Tongue (tissue), 2 donors: ENCODE results near the gene COX7A2. TPM values are rescaled to one million over a fixed set of nuclear protein-coding genes. Genes with fewer than 3 reads are reported as not detected.
A peak's percentile ranks its signal among the peaks of the same experiment; 100 is the strongest.

Experiments
- DNase-seq: peaks from one replicate; pipeline ENCODE4 v3.0.0-alpha.2; 2015
- total RNA-seq: library from RNA; depleted of rRNA; stranded (reverse); fragments of >200 nt; gene quantifications from one replicate; pipeline ENCODE4 v1.2.3, GENCODE V29; 2014

The COX7A2 gene
- total RNA-seq, 1 donor from 2014 or later: 111 TPM

DNA sequence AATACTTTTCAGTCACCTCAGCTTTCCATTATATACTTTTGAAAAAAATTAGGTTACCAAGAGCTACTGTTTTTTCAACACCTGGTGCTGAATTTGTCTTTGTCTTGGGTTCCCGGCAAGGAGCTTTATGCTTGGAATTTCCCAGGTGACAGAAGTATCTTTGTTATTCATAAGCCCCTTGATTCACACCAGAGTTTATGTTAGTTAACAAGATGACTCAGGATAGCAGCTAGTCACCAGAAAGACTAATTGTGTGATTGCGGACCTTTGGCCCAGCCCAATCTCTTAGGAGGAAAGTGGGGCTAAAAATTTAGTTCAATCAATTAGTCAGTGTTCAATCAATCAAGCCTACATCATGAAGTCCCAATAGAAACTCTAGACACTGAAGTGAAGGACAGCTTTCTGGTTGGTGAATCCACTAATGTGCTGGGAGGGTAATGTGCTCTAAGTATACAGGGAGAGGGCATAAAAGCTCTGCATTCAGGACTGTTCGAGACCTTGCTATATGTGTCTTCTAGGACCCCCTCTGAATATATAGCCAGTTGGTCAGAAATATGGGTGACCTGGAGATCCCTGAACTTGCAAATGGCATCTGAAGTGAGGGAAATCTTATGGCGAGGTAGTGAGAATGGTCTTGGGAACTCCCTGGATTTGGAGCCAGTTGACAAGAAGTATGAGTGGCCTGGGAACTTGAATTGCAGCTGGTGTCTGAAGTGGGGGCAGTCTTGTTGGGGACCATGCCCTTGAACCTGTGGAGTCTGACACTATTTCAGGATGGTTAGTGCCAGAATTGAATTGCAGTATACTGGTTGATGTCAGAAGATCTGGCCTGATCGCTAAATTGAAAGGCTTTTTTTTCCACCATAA, 24.8 kb upstream of the COX7A2 start:
- DNase-seq: no peak

DNA sequence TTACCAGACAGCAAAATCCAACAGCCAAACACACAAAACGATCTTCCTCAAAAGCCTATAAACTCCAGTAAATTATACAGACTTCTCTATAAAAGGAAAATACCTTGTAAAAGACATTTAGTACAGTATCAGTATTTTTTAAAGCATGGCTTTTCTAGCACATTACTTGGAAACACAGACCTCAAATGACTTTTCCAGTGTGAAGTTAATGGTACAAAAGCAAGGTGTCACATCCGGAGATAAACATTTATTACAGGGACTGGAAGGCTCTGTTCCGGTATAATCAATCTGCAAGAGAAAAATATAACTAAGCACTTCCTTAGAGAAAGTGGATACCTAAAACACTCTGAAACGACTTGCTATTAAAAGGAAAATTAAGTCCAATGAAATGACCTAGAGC, 23.9 kb upstream of the COX7A2 start:
- DNase-seq: no peak

DNA sequence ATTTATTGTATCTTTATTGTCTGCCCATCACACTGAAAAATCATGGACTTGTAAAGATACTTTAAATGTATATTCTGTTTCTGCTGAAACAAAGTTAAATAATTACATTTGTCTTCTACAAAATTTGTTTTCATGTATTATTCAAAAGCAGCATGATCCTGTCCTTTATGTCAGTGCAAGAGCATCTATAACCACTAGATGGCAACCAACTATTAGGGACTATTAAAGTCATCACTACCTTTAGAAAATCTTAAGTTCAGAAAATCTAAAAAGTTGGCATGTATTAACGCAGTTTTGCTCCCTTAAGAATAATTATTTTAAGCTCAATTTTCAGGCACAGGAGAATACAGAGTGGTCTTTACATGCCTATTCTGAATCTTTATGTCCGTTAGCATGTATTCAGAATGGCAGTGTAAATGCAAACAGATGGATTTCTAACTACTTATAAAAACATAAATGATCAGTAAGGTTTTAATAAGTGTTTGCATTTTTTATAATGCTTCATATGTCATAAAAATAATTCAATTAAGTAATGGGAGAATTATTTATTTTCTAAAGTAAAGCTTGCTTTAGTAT, 23.2 kb upstream of the COX7A2 start:
- DNase-seq: peak; percentile 63

DNA sequence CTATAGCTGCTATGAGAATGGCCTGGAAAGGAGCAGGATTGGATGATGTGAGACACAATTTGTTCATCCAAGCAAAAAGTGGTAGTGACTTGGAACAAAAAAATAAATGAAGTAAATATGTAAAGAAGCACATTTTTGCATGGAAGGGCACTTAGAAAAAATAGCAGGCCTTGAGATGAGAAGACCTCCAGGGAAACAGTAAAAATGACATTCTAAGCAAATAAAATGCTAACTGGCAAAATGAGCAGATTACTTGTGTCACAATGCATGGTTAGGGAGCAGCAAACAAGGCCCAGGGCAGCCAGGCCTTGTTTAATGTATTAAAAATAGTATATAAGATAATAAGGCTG, 19.8 kb upstream of the COX7A2 start:
- no peak for DNase-seq

DNA sequence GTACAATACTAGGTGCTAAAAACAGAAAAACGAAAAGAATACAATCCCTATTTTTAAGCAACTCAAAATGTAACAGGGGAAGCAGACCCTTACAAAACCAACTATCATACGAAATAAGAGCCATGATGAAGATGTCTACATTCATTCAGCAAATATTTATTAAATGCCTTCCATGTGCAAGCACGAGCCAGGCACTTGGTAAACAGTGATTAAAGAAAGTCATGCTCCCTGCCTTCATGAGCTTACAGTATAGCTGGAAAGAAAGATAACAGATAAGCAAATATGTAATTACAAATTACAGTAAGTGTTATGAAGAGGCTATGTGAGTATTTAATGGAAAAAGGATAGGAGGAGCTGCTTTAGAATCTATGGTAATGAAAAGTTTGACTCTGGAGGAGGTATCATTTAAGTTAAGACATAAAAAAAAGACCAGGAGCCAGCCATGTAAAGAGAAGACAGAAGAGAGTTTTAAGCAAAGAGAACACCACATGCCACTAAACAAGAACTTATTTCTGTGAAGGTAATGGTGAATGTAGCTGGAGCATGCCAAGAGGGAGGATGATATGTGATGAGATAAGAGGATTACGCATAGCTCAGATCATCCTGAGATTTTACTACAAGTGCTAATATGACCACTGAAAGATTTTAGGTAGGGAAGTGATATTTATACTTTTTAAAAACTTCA, 19.3 kb upstream of the COX7A2 start:
- DNase-seq: no peak

DNA sequence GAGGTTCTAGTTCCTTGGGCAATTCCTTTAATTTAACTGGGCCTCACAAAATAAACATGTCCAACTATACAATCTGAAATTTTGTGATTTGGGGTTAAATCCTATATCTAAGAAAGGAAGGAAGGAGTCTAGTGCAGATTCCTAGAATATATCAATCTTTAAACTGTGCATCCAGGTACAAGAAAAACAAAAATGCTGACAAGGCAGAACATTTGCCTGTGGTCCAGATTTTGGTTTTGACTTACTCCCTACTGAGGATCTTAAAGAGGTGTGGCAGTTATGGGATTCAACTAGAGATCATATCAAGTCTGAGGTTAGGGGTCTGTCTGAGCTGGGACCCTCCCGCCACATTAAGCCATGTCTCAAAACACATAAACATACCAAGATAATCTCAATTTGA, 17.7 kb upstream of the COX7A2 start:
- DNase-seq: no peak

DNA sequence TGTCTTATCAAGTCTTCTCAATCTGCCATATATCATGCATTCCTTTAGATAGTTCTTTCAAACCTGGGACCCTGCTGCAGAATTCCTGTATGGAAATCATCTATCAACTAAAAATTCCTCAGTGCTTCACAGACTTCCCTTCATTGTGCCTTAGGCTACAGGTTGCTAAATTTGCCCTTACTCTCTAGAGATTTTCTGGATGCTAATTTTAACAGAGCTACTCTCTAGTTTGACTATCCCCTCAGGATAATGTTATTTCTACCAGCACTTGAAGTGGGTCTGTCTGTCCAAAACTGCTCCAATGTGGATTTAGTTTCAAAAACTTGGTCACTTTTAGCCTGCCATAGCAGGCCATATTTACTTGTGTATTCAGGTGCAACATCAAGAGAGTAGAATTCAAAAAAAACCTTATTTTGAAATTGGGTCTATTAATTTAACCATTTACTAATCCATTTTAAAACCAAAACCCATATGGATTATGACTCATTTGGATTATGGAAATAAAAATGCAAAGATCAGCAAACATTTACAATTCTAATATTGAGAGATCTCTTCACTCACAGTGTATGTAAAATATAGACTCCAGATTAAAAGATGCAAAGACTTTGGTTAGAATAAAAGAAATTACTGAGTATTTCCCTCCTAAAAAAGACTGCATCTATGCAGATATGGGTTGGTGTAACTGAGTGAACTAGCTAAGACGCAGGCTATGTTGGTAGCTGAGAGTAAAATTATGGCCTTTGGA, 13.9 kb upstream of the COX7A2 start:
- DNase-seq: no peak

DNA sequence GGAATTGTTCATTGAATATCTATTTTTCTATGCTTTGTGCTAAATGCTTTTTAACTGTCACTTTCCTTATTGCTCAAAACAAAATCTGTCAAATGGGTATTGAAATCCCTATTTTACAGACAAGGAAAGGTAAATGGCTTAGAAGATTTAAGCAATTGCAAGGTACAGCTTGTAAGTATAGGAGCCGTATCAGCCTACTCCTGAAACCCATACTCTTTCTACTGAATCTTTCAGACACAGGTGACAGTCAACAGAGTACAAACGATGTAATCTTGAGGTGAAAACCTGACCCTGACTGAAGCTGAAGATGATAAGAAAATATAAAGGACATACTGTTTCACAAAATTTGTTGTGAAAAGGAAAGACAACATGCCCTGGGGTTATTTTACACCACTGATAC, 7.0 kb upstream of the COX7A2 start:
- DNase-seq: no peak

DNA sequence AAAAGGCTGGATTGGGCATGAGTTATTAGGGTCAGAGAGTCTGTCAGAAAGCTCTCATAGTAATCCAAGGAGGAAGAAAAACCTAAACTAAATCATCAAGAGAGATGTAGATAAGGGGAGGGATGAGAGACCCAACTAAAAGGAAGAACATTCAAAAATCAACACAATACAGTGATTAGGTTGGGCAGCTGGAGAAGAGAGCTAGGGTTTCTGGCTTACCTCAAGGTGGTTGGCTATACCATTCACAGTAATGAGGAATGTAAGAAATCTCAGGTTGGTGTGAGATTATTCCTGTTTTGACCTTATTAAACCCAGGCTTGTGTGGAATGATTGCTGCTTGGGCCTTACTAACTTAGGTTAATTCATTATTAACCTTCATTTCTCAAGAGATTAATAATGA, 6.2 kb upstream of the COX7A2 start:
- DNase-seq: no peak

DNA sequence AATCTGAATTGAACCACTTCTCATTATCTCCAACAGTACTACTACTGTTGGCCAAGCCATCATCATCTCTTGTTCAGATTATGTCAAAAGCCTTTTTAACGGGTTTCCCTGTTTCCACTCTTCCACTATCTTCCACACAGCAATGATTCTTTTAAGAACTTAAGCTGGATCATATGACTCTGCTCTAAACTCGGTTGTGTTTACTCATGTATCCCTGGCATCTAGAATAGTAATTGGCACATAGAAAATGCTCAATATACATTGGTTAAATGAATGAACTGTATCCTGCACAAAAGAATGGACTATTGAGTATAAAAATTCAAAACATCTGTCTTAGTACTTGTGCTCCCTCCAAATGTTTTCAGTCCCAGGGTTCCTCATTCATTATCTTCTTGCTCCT, 2.8 kb upstream of the COX7A2 start:
- DNase-seq: no peak

DNA sequence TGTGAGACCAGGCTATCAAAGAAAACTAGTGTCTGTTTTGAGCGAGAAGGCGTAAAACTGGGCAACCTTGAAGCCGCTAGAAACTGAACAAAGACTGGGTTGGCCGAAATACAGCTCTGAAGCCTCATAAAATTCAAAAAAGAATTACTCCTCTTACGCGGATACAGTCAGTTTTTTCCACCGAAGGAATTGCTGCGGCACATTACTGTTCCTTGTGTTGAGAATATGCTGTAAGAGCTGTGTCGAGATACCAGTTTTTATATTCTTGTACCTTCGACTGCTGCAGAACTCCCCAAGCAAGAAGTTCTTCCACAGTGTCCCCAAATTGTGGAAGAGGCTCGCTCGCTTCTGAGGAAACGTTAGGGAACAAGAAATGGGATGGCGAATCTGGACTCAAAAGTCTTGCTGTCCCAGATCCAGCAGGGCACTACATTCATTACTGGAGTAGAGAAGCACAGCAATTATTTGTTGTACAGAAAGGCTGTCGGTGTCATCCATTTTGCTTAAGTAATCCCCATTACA, 523 bp upstream of the COX7A2 start:
- no peak for DNase-seq

DNA sequence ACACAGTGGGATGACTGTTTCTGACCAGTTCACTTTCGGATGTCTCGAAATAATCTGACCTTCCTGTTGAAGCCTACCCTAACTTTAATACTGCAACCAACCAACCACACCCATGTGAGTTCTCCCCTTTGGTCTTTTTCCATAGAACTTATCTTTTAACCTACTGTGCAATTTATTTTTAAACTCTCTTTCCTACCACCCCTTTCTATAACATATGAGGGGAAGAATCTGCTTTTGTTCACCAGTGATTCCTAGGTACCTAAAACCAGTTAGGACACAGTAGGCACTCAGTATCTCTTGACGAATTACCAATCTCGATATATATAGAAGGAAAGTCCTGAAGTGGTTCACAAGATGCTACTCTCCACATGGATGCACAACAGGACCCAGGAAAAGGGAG, 7.0 kb downstream of the COX7A2 start:
- DNase-seq: no peak

DNA sequence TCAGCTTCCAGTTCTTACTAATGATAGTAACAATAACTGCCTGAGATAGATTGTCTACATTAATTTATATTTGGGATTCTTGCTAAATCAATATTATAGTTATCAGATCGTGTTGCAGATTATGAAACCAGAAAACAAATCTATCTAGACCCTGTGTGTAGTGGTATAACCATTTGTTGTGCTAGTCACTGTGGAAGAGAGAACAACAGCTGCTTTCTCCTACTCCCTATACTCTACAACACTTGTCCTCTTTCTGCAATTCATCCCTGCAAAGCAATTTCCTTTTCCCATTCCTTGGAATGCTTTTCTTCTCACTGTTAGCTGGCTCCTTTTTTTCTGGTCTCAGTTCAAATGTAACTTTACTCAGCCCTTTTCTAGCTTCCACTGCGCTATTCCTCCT, 8.3 kb downstream of the COX7A2 start:
- peak; percentile 24 for DNase-seq

DNA sequence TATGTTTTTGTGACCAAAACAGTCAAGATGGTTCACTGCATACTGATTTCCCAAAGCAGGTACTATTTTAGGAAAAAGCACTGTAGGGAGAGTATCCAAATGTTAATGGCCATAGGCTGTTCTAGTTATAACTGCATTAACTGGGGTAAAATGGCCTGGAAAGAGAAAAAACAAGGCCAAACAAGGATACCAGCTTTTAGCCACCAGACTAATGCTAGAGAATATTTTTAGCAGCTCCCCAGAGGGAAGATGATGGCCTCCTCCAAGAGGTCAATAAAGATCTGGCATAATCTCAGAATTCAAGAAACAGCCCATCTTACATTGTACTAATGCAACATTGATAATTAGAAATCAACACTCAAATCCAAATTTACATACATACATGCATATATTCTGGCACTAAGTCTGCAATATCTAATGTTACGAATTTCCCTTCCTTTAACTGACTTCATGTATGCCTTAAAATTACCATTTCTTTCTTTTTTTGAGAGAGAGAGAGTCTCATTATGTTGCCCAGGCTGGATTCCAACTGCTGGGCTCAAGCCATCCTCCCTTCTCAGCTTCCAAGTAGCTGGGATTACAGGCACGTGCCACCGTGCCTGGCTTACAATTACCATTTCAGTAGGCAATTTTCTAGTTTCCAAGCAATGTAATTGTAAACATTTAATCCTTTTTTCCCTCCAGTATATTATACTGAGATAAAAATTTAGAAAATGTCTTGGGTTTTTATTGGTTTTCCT, 9.3 kb downstream of the COX7A2 start:
- peak; percentile 77 for DNase-seq

DNA sequence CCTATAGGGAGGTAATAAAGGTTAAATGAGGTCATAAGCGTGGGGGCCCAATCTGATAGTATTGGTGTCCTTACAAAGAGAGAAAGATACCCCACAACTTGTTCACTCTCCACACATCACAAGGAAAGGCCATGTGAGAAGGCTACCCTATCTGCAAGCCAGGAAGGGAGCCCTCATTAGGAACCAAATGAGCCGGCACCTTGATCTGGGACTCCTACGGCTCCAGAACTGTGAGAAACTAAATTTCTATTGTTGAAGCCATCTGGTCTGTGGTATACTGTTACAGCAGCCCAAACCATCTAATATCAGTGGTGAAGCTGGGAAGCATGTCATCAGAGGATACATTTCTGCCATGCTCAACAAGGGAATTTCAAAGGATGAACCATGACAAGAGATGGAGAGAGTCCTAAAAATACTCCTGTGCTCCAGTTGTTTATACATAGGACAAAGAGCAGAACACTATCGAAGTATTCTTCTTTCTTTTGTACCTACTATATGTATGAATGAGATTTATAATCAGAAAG, 10.4 kb downstream of the COX7A2 start:
- DNase-seq: peak; percentile 47

DNA sequence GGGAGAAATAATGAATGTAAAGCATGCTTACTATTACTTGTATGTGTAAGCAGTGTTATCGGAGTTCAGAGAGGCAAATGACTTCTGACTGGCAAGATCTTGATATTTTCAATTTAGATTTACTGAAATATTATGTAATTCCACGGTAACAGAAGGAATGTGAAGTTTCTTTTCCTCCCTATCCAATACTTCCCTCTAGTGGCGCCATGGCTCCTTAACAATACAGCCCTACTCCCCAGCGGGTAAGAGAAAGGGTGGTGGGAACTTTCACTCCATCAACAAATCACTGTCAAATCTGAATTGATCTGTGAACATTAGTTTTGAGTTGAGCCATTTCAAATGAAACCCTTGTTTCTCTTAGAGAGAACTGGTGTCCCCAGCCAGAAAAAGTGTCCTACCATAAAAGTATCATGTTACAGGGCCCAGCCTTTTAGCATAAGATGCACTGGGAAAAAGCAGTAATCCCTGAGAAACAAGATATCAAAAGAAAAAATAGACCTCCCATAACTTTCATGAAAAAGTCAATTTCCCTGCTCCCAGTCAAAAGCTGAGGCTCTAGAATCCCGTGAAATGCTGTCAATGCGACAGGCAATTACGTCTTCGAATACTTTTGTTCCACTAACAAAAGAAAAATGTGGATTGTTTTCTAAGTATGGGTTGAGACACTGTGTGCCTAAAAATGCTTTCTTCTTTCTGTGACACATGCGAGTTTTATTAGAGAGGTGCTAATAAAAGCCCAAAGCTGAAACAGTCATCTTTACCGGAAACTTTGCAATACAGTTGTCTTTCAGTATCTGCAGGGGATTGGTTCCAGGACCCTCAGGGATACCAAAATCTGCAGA, 12.9 kb downstream of the COX7A2 start:
- peak; percentile 44 for DNase-seq

DNA sequence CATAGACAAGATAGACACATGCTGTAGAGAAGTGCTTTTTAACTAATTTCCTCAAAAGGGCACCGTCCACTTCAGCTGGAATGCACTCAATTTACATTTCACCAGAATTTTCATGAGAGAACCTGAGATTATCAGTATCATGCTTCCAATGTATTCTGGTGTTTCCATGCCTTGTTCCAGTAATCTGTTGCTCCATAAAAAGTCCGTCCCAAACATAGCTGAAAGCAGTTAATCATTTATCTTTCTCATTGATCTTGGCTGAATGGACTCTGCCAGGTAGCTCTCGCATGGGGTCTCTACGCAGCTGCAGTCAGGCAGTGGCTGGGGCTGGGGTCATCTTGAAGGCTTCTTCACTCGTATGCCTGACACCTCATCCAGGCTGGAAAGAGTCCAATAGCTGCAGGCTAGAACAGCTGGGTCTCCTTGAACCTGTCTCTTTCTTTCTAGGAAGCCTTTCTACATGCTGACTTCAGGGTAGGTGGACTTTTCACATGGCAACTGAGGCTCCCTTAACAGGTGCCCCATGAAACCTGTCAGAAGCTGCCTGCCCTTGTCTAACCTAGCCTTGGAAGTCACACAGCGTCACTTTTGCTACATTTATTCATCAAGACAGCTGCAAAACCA, 19.2 kb downstream of the COX7A2 start:
- no peak for DNase-seq

DNA sequence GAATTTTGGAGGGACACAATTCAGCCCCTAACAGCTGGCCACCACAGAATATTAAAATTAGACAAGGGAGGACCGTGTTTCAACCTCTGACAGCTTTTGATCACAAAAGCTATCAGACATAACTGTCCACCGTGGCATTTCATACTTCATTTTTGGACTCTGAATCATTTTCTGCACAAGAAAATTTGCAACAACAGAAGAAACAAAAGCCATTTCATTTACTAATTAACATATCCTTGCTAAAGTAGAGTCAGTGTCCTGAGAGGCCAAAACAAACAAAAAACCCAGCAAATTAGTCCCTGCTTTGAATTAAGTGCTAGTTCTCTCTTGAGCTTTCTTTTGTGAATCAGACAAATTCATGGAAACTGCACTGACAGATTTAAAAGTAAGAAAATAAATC, 20.2 kb downstream of the COX7A2 start:
- DNase-seq: no peak

DNA sequence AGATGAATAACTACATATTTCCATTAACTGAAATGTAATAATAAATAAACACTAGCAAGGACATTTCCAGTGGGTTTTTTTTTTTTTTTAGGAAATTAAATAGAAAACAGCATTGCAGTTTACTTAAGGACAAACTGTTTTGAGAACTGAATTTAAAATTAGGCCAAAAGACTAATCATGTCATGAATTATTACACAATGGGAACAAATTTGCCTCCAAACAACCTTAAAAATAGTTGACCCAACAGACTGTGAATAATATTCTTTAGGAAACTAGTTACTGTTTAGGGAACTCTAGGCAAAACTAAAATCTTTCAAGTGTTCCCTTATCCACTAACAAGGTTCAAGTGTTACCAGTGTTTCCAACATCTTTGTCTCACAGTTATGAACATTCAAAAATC, 21.3 kb downstream of the COX7A2 start:
- DNase-seq: no peak

DNA sequence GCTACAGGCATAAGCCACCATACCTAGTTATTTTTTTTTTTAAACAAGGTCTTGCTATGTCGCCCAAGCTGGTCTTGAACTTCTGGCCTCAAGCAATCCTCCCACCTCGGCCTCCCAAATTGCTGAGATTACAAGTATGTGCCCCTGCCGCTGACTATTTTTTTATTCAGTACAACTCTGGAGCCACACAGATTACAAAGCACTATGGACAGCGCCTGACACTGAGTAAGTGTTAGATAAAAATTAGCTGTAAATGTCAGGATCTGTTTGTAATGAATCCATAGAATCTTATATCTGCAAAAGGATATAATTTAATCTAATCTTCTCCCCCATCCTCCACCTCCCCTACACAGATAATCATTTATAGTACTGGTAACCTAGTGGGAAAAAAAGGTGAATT, 22.5 kb downstream of the COX7A2 start:
- DNase-seq: no peak
